ENCODE data around the gene ORC6.

The ORC6 gene

GRCh38 chr16:46736695-46737094 is 47.2 kb downstream of the ORC6 start:
- no peak overlapping the region for H3K56ac ChIP-seq (ENCODE audit: low read length)
- H3K4me3 ChIP-seq (ENCODE audit: low read length) = no peak overlapping the region
- H4K8ac ChIP-seq (ENCODE audit: low read depth, low read length) = no peak overlapping the region
- H3K4me2 ChIP-seq (ENCODE audit: low read length) = no peak overlapping the region
- no peak overlapping the region for H2BK120ac ChIP-seq (ENCODE audit: low read depth, low read length)
- H3K4ac ChIP-seq (ENCODE audit: low read depth, low read length) = no peak overlapping the region
- no CpG with 5 or more reads among the region's 12 CpGs for WGBS (ENCODE audit: extremely low coverage, insufficient coverage, low lambda C conversion rate)
- DNase-seq = peak; percentile 64
- H3K27ac ChIP-seq (ENCODE audit: low read depth, low read length) = no peak overlapping the region
- no peaks in the 10 kb centered on the region for H3K4me1 ChIP-seq (ENCODE audit: control insufficient read depth, low read depth, low read length)
- H2BK5ac ChIP-seq (ENCODE audit: low read length) = no peak overlapping the region
- no peak overlapping the region for H3K23ac ChIP-seq (ENCODE audit: low read length)
- H3K79me1 ChIP-seq (ENCODE audit: low read length) = no peaks in the 10 kb centered on the region
- no peaks in the 10 kb centered on the region for H3K27me3 ChIP-seq (ENCODE audit: insufficient read depth, low read length, poor library complexity)
- no peak overlapping the region for H2BK15ac ChIP-seq (replicated peaks; ENCODE audit: low read depth)
- H4K5ac ChIP-seq (ENCODE audit: low read length) = no peak overlapping the region
- H3K36me3 ChIP-seq (ENCODE audit: control insufficient read depth, insufficient read depth, low read length) = no peaks in the 10 kb centered on the region
- no peak overlapping the region for H3K9ac ChIP-seq (ENCODE audit: low read length)
- no peak overlapping the region for H3K18ac ChIP-seq (ENCODE audit: low read length)
- H3K79me2 ChIP-seq (ENCODE audit: control insufficient read depth, insufficient read depth, low read length) = no peaks in the 10 kb centered on the region
- no peak overlapping the region for H2AK5ac ChIP-seq (ENCODE audit: low read length)

- no peak overlapping the region for H3K18ac ChIP-seq (ENCODE audit: low read length)
- no peaks in the 10 kb centered on the region for H3K79me1 ChIP-seq (ENCODE audit: low read length)
- H3K9ac ChIP-seq (ENCODE audit: low read length) = no peak overlapping the region
- H3K27ac ChIP-seq (ENCODE audit: low read depth, low read length) = no peak overlapping the region
- no peak overlapping the region for H3K23ac ChIP-seq (ENCODE audit: low read length)
- H2BK5ac ChIP-seq (ENCODE audit: low read length) = peak overlapping the region; percentile 53
- DNase-seq = no peak
- no peak overlapping the region for H3K4me2 ChIP-seq (ENCODE audit: low read length)
- H2AK5ac ChIP-seq (ENCODE audit: low read length) = peak overlapping the region; percentile 37
- WGBS (ENCODE audit: extremely low coverage, insufficient coverage, low lambda C conversion rate) = no CpG with 5 or more reads among the region's 14 CpGs
- H3K79me2 ChIP-seq (ENCODE audit: control insufficient read depth, insufficient read depth, low read length) = no peaks in the 10 kb centered on the region
- H3K56ac ChIP-seq (ENCODE audit: low read length) = peak overlapping the region; percentile 66
- no peak overlapping the region for H3K4ac ChIP-seq (ENCODE audit: low read depth, low read length)
- H3K27me3 ChIP-seq (ENCODE audit: insufficient read depth, low read length, poor library complexity) = no peaks in the 10 kb centered on the region
- H2BK15ac ChIP-seq (replicated peaks; ENCODE audit: low read depth) = no peak overlapping the region
- H3K4me1 ChIP-seq (ENCODE audit: control insufficient read depth, low read depth, low read length) = peaks cover 2% of the 10 kb centered on the region
- H4K8ac ChIP-seq (ENCODE audit: low read depth, low read length) = no peak overlapping the region
- no peaks in the 10 kb centered on the region for H3K36me3 ChIP-seq (ENCODE audit: control insufficient read depth, insufficient read depth, low read length)
- no peak overlapping the region for H2BK120ac ChIP-seq (ENCODE audit: low read depth, low read length)
- no peak overlapping the region for H3K4me3 ChIP-seq (ENCODE audit: low read length)
- H4K5ac ChIP-seq (ENCODE audit: low read length) = peak overlapping the region; percentile 13
Measured at GRCh38 chr16:46737621-46738214, 48.3 kb downstream of the ORC6 start.

- H2AK5ac ChIP-seq (ENCODE audit: low read length) = no peak overlapping the region
- peak overlapping the region; percentile 15 for H3K27ac ChIP-seq (ENCODE audit: low read depth, low read length)
- no peak overlapping the region for H3K9ac ChIP-seq (ENCODE audit: low read length)
- no peak overlapping the region for H2BK15ac ChIP-seq (replicated peaks; ENCODE audit: low read depth)
- no peak overlapping the region for H2BK120ac ChIP-seq (ENCODE audit: low read depth, low read length)
- peak; percentile 88 for DNase-seq
- no CpG with 5 or more reads among the region's 2 CpGs for WGBS (ENCODE audit: extremely low coverage, insufficient coverage, low lambda C conversion rate)
- no peak overlapping the region for H4K8ac ChIP-seq (ENCODE audit: low read depth, low read length)
- no peaks in the 10 kb centered on the region for H3K27me3 ChIP-seq (ENCODE audit: insufficient read depth, low read length, poor library complexity)
- no peak overlapping the region for H3K23ac ChIP-seq (ENCODE audit: low read length)
- peaks cover 2% of the 10 kb centered on the region for H3K4me1 ChIP-seq (ENCODE audit: control insufficient read depth, low read depth, low read length)
- H3K56ac ChIP-seq (ENCODE audit: low read length) = peak overlapping the region; percentile 11
- H3K4ac ChIP-seq (ENCODE audit: low read depth, low read length) = peak overlapping the region; percentile 36
- no peaks in the 10 kb centered on the region for H3K36me3 ChIP-seq (ENCODE audit: control insufficient read depth, insufficient read depth, low read length)
- H3K79me2 ChIP-seq (ENCODE audit: control insufficient read depth, insufficient read depth, low read length) = no peaks in the 10 kb centered on the region
- H3K79me1 ChIP-seq (ENCODE audit: low read length) = no peaks in the 10 kb centered on the region
- no peak overlapping the region for H3K4me2 ChIP-seq (ENCODE audit: low read length)
- H3K18ac ChIP-seq (ENCODE audit: low read length) = peak overlapping the region; percentile 56
- H2BK5ac ChIP-seq (ENCODE audit: low read length) = peak overlapping the region; percentile 38
- H3K4me3 ChIP-seq (ENCODE audit: low read length) = no peak overlapping the region
- no peak overlapping the region for H4K5ac ChIP-seq (ENCODE audit: low read length)
Measured at GRCh38 chr16:46739934-46740333, 50.5 kb downstream of the ORC6 start.

DNA sequence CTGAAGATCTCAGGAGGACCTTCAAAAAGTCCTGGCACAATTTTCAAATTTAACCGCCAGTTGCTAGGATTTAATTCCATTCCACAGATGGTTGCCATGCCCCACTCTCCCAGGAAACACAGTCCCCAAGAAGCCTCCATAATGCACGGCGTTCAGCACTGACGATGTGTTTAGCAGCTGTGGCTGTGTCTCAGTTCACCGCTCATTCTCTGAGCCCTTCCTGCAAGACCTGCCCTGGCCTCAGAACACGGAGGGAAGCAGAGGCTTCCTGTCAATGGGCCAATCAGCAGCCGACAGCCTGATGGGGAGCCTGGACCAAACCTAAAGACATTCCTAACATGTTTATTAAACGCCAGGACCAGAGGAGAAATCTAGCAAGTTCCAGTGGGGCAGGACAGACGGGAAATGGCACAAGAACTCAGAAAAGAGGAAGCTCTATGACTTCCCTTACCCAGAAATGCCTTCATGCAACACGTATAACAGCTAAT is 53.8 kb downstream of the ORC6 start:
- WGBS (ENCODE audit: extremely low coverage, insufficient coverage, low lambda C conversion rate) = no CpG with 5 or more reads among the region's 10 CpGs
- Histone ChIP-seq H3K4ac (ENCODE audit: low read depth, low read length) (peak overlapping the region; percentile 17), H3K9ac (ENCODE audit: low read length) (no peak overlapping the region), H3K4me3 (ENCODE audit: low read length) (no peak overlapping the region), H3K4me1 (ENCODE audit: control insufficient read depth, low read depth, low read length) (peaks cover 15% of the 10 kb centered on the region), H3K4me2 (ENCODE audit: low read length) (no peak overlapping the region), H3K79me2 (ENCODE audit: control insufficient read depth, insufficient read depth, low read length) (no peaks in the 10 kb centered on the region), H3K18ac (ENCODE audit: low read length) (peak overlapping the region; percentile 24), H2BK120ac (ENCODE audit: low read depth, low read length) (no peak overlapping the region), H3K79me1 (ENCODE audit: low read length) (no peaks in the 10 kb centered on the region), H2AK5ac (ENCODE audit: low read length) (no peak overlapping the region), H3K27ac (ENCODE audit: low read depth, low read length) (no peak overlapping the region), H4K5ac (ENCODE audit: low read length) (no peak overlapping the region), H2BK15ac (replicated peaks; ENCODE audit: low read depth) (no peak overlapping the region), H3K36me3 (ENCODE audit: control insufficient read depth, insufficient read depth, low read length) (no peaks in the 10 kb centered on the region), H4K8ac (ENCODE audit: low read depth, low read length) (peak overlapping the region; percentile 59), H3K23ac (ENCODE audit: low read length) (no peak overlapping the region), H2BK5ac (ENCODE audit: low read length) (no peak overlapping the region), H3K56ac (ENCODE audit: low read length) (peak overlapping the region; percentile 39), H3K27me3 (ENCODE audit: insufficient read depth, low read length, poor library complexity) (no peaks in the 10 kb centered on the region)
- DNase-seq = peak; percentile 84

GRCh38 chr16:46745617-46746016 is 56.2 kb downstream of the ORC6 start:
- H3K4me2 ChIP-seq (ENCODE audit: low read length) = no peak overlapping the region
- no peak overlapping the region for H3K56ac ChIP-seq (ENCODE audit: low read length)
- H3K36me3 ChIP-seq (ENCODE audit: control insufficient read depth, insufficient read depth, low read length) = no peaks in the 10 kb centered on the region
- H2BK15ac ChIP-seq (replicated peaks; ENCODE audit: low read depth) = no peak overlapping the region
- H2BK5ac ChIP-seq (ENCODE audit: low read length) = no peak overlapping the region
- no peak overlapping the region for H3K4ac ChIP-seq (ENCODE audit: low read depth, low read length)
- no peaks in the 10 kb centered on the region for H3K27me3 ChIP-seq (ENCODE audit: insufficient read depth, low read length, poor library complexity)
- H3K4me1 ChIP-seq (ENCODE audit: control insufficient read depth, low read depth, low read length) = peaks cover 15% of the 10 kb centered on the region
- H4K5ac ChIP-seq (ENCODE audit: low read length) = no peak overlapping the region
- H2AK5ac ChIP-seq (ENCODE audit: low read length) = no peak overlapping the region
- H3K23ac ChIP-seq (ENCODE audit: low read length) = no peak overlapping the region
- H3K9ac ChIP-seq (ENCODE audit: low read length) = no peak overlapping the region
- H2BK120ac ChIP-seq (ENCODE audit: low read depth, low read length) = no peak overlapping the region
- no peak overlapping the region for H3K4me3 ChIP-seq (ENCODE audit: low read length)
- no peaks in the 10 kb centered on the region for H3K79me2 ChIP-seq (ENCODE audit: control insufficient read depth, insufficient read depth, low read length)
- no peaks in the 10 kb centered on the region for H3K79me1 ChIP-seq (ENCODE audit: low read length)
- no peak overlapping the region for H3K18ac ChIP-seq (ENCODE audit: low read length)
- no CpG with 5 or more reads among the region's 7 CpGs for WGBS (ENCODE audit: extremely low coverage, insufficient coverage, low lambda C conversion rate)
- H4K8ac ChIP-seq (ENCODE audit: low read depth, low read length) = no peak overlapping the region
- H3K27ac ChIP-seq (ENCODE audit: low read depth, low read length) = no peak overlapping the region
- peak; percentile 68 for DNase-seq
